Esophagus squamous epithelium (tissue), 4 donors: ENCODE measurements around the gene PTPRN2.

Source experiments
- CTCF ChIP-seq, 6 experiments: fragments of 450-650 bp in 4 of 6; fragments of 200-600 bp in 2 of 6; sonication (generic) in 2 of 6; IDR thresholded peaks; one replicate each; pipeline ENCODE4 v1.5.1; 2016 to 2019; ENCODE audit warnings: antibody characterized with exemption in 6 of 6, mild to moderate bottlenecking in 4 of 6, moderate library complexity in 4 of 6
- POLR2A ChIP-seq, 4 donors: fragments of 450-650 bp; IDR thresholded peaks; one replicate each; pipeline ENCODE4 v1.6.1; 2017; ENCODE audit warnings: antibody characterized with exemption in 4 of 4, mild to moderate bottlenecking in 4 of 4, moderate library complexity in 3 of 4

GRCh38 chr7:158399762-158400161, 187.9 kb downstream of the PTPRN2 start:
- no peak for TF ChIP-seq CTCF (IDR thresholded peaks at IDR 0.05)
- no peak for TF ChIP-seq POLR2A (IDR thresholded peaks at IDR 0.05)
